Mucosa of descending colon (tissue), 3 donors: ENCODE results near the gene ANKRD35. TPM values are rescaled to one million over a fixed set of nuclear protein-coding genes. Genes with fewer than 3 reads are reported as not detected.
"Not testable (repeated sequence)": the region's sequence is repeated elsewhere in the genome, so short reads cannot be mapped to it uniquely, and the experiment has no call there.

Experiments
- ATAC-seq: fragments of 200-7000 bp; cut with Tn5 transposase; one replicate; pipeline ENCODE4 v1.9.1; 2020; ENCODE audit warnings: mild to moderate bottlenecking, moderate library complexity
- DNase-seq, 3 donors: peaks; one replicate each; pipeline ENCODE4 v3.0.0-alpha.2; 2020
- H3K36me3 ChIP-seq: fragments of 200-600 bp; one replicate; pipeline ENCODE4 v1.8.0; 2021; ENCODE audit warnings: low read depth, mild to moderate bottlenecking
- H3K4me1 ChIP-seq: fragments of 200-600 bp; one replicate; pipeline ENCODE4 v1.8.0; 2021; ENCODE audit warnings: low read depth, mild to moderate bottlenecking
- H3K4me3 ChIP-seq: fragments of 200-600 bp; one replicate; pipeline ENCODE4 v1.8.0; 2021; ENCODE audit warnings: mild to moderate bottlenecking
- H3K9me3 ChIP-seq: fragments of 200-600 bp; one replicate; pipeline ENCODE4 v1.8.0; 2021; ENCODE audit warnings: mild to moderate bottlenecking
- intact Hi-C, 2 donors: fragments of 100-400 bp; cut with DNase I in 1 of 2; cut with micrococcal nuclease in 1 of 2; formaldehyde crosslinking; loops; one replicate each; pipeline versions ENCODE4 v1.11.0 to v1.11.1; 2022; cut with DNase I, micrococcal nuclease
- total RNA-seq, 3 donors: library from RNA; stranded (reverse); fragmentation: NEBNext Ultra II Directional in 2 of 3; extraction: Animal tissue kit (Norgen Biotek cat#: 25700) in 2 of 3; gene quantifications; one replicate each; pipeline versions ENCODE4 v1.2.1 to v1.2.4, GENCODE V29; 2021 to 2023
- TF ChIP-seq, protein P1 (sequence below): fragments of 200-600 bp; IDR thresholded peaks from one replicate; pipeline ENCODE4 v1.8.0; 2022; ENCODE audit warnings: antibody characterized with exemption, mild to moderate bottlenecking
- donor health status: DM: no; HTN: no; CAD: no; lungs with moderate emphysema.
- donor health status: DM: no; HTN: no; CAD: no.
- donor health status: DM: no; HTN: yes; CAD: no.

Gene ANKRD35
- total RNA-seq, 3 donors from 2014 or later: 0.26 to 5.6 (median 0.99) TPM

- intact Hi-C loops: no loop called here
- Histone ChIP-seq H3K36me3 (peaks cover 5% of the 10 kb centered on the region), H3K4me1 (peaks cover 6% of the 10 kb centered on the region), H3K9me3 (no peaks in the 10 kb centered on the region), H3K4me3 (no peak overlapping the region)
- DNase-seq (no peak), ATAC-seq (no peak)
- TF ChIP-seq, protein P1, sequence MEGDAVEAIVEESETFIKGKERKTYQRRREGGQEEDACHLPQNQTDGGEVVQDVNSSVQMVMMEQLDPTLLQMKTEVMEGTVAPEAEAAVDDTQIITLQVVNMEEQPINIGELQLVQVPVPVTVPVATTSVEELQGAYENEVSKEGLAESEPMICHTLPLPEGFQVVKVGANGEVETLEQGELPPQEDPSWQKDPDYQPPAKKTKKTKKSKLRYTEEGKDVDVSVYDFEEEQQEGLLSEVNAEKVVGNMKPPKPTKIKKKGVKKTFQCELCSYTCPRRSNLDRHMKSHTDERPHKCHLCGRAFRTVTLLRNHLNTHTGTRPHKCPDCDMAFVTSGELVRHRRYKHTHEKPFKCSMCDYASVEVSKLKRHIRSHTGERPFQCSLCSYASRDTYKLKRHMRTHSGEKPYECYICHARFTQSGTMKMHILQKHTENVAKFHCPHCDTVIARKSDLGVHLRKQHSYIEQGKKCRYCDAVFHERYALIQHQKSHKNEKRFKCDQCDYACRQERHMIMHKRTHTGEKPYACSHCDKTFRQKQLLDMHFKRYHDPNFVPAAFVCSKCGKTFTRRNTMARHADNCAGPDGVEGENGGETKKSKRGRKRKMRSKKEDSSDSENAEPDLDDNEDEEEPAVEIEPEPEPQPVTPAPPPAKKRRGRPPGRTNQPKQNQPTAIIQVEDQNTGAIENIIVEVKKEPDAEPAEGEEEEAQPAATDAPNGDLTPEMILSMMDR: no peak
Measured at GRCh38 chr1:145828367-145829026, 57.2 kb downstream of the ANKRD35 start.

GRCh38 chr1:145827966-145828365 is 57.7 kb downstream of the ANKRD35 start:
- Histone ChIP-seq H3K36me3 (peaks cover 5% of the 10 kb centered on the region), H3K4me3 (no peak overlapping the region), H3K4me1 (peaks cover 6% of the 10 kb centered on the region), H3K9me3 (no peaks in the 10 kb centered on the region)
- DNase-seq (no peak), ATAC-seq (no peak)
- intact Hi-C loops: no loop called here
- TF ChIP-seq, protein P1: no peak

DNA sequence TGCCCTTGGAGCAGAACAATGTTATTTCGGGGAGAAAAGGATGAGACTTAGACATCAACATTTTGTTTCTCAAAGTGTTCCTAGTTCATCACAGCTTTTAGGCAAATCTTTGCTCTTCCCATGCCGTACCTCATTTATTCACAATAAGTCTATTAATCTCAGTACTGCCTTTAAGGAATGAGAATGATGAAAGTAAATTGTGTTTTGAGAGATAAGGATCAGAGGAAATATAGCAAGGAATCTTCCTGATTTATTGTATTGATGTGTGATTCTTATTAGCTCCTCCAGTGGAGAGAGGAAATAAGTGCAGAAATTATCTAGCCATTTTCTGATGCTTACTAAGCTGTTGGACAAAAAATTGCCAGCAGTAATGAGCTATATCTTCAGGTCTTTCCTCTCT is 59.6 kb downstream of the ANKRD35 start:
- Histone ChIP-seq H3K4me3 (no peak overlapping the region), H3K4me1 (peaks cover 6% of the 10 kb centered on the region), H3K36me3 (peaks cover 5% of the 10 kb centered on the region), H3K9me3 (no peaks in the 10 kb centered on the region)
- intact Hi-C loops: no loop called here
- no peak for ATAC-seq
- TF ChIP-seq, protein P1: no peak
- DNase-seq: no peak

GRCh38 chr1:145824499-145824842 is 61.2 kb downstream of the ANKRD35 start:
- TF ChIP-seq, protein P1: no peak
- Histone ChIP-seq H3K4me1 (peaks cover 6% of the 10 kb centered on the region), H3K36me3 (peaks cover 5% of the 10 kb centered on the region), H3K4me3 (peak overlapping the region; percentile 65), H3K9me3 (no peaks in the 10 kb centered on the region)
- DNase-seq: no peak
- intact Hi-C loops: no loop called here
- peak; percentile 1 for ATAC-seq

GRCh38 chr1:145823565-145824498 is 61.8 kb downstream of the ANKRD35 start, which contains the start of the genes POLR3C and RNF115:
POLR3C (plus strand) TSS chr1:145824200; CDS start chr1:145825777, 1,577 bp downstream.
RNF115 (minus strand) TSS chr1:145824095; CDS start chr1:145823873, 222 bp downstream.
- intact Hi-C loops: no loop called here
- DNase-seq: peak; percentile 91 to 94 (median 92)
- Histone ChIP-seq H3K4me1 (peaks cover 6% of the 10 kb centered on the region), H3K4me3 (peak within 1 kb of the TSS; percentile 65), H3K9me3 (no peaks in the 10 kb centered on the region), H3K36me3 (peaks cover 5% of the 10 kb centered on the region)
- peak; percentile 97 for ATAC-seq
- TF ChIP-seq, protein P1: no peak

DNA sequence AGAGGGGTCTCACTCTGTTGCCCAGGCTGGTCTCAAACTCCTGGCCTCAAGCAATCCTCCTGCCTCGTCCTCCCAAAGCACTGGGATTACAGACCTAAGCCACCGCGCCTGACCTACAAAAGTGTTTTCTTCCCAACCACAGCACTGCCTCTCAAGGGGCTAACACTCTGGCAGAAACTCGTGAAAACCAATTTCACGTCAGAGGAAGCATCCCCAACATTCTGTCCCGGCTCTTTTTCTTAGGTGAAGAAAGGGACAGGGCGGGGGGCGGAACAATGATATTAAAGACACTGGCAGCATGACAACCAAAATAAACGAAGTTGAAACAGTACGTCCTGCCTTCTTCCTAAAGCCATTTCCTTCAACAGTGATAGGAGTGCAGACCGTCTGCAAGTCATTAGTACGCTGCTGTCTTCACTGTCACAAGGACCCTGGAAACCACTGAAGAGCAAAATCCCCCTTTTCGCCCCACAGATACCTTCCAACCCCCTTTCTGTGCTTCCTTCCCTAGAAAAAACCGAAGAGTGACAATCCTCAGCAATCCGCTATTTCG is 62.8 kb downstream of the ANKRD35 start:
- H3K4me1 ChIP-seq, DNase-seq, H3K9me3 ChIP-seq, H3K4me3 ChIP-seq, H3K36me3 ChIP-seq, ATAC-seq, intact Hi-C loops: not testable (repeated sequence)

GRCh38 chr1:145818095-145818494 is 67.6 kb downstream of the ANKRD35 start:
- intact Hi-C loops, H3K36me3 ChIP-seq, DNase-seq, ATAC-seq, H3K4me3 ChIP-seq, H3K4me1 ChIP-seq, H3K9me3 ChIP-seq: not testable (repeated sequence)
